Mesendoderm (in vitro differentiated cells): ENCODE measurements around the gene BACE2.
"Not testable (repeated sequence)": the region's sequence is repeated elsewhere in the genome, so short reads cannot be mapped to it uniquely, and the experiment has no call there.

Experiments
- DNase-seq: peaks from one replicate; pipeline ENCODE4 v3.0.0; 2013
- H2AK5ac ChIP-seq: 2 replicates; pipeline ENCODE4 v1.6.1; 2013; ENCODE audit warnings: low read length, inconsistent platforms
- H2BK120ac ChIP-seq: 2 replicates; pipeline ENCODE4 v1.6.1; 2013; ENCODE audit warnings: low read depth, mild to moderate bottlenecking, low read length, moderate library complexity, mixed read lengths
- H2BK15ac ChIP-seq: replicated peaks from 2 replicates; pipeline ENCODE4 v1.6.1; 2013; ENCODE audit warnings: low read depth, mild to moderate bottlenecking, moderate library complexity
- H2BK5ac ChIP-seq: 2 replicates; pipeline ENCODE4 v1.6.1; 2013; ENCODE audit warnings: low read length, inconsistent platforms
- H3K18ac ChIP-seq: 2 replicates; pipeline ENCODE4 v1.6.1; 2013; ENCODE audit warnings: mild to moderate bottlenecking, low read length, mixed read lengths
- H3K23ac ChIP-seq: one replicate; pipeline ENCODE4 v1.6.1; 2013; ENCODE audit warnings: low read length
- H3K27ac ChIP-seq: 2 replicates; pipeline ENCODE4 v1.5.1; 2013; ENCODE audit warnings: low read depth, mild to moderate bottlenecking, inconsistent platforms, low read length, moderate library complexity
- H3K27me3 ChIP-seq: 2 replicates; pipeline ENCODE4 v1.6.1; 2013; ENCODE audit warnings: low read length, control low read depth, mild to moderate bottlenecking, inconsistent platforms; ENCODE audit not compliant: insufficient read depth, poor library complexity
- H3K36me3 ChIP-seq: 2 replicates; pipeline ENCODE4 v1.6.1; 2013; ENCODE audit warnings: low read length, inconsistent platforms; ENCODE audit not compliant: control insufficient read depth, insufficient read depth
- H3K4ac ChIP-seq: one replicate; pipeline ENCODE4 v1.6.1; 2013; ENCODE audit warnings: low read depth, mild to moderate bottlenecking, low read length, moderate library complexity
- H3K4me1 ChIP-seq: 2 replicates; pipeline ENCODE4 v1.6.1; 2013; ENCODE audit warnings: low read depth, low read length, inconsistent platforms; ENCODE audit not compliant: control insufficient read depth
- H3K4me2 ChIP-seq: 2 replicates; pipeline ENCODE4 v1.6.1; 2013; ENCODE audit warnings: low read length
- H3K4me3 ChIP-seq: 2 replicates; pipeline ENCODE4 v1.5.1; 2013; ENCODE audit warnings: mild to moderate bottlenecking, low read length
- H3K56ac ChIP-seq: one replicate; pipeline ENCODE4 v1.6.1; 2013; ENCODE audit warnings: low read length
- H3K79me1 ChIP-seq: 2 replicates; pipeline ENCODE4 v1.6.1; 2013; ENCODE audit warnings: low read length, inconsistent platforms
- H3K79me2 ChIP-seq: 2 replicates; pipeline ENCODE4 v1.6.1; 2013; ENCODE audit warnings: mild to moderate bottlenecking, low read length; ENCODE audit not compliant: control insufficient read depth, insufficient read depth
- H3K9ac ChIP-seq: 2 replicates; pipeline ENCODE4 v1.6.1; 2013; ENCODE audit warnings: low read length, inconsistent platforms
- H4K5ac ChIP-seq: one replicate; pipeline ENCODE4 v1.6.1; 2013; ENCODE audit warnings: low read length
- H4K8ac ChIP-seq: one replicate; pipeline ENCODE4 v1.6.1; 2013; ENCODE audit warnings: low read depth, mild to moderate bottlenecking, control low read depth, low read length, moderate library complexity
- WGBS: extraction: QIAGEN DNeasy Blood & Tissue Kit; methylation state at CpG from one replicate; pipeline ENCODE4 v1.1.7; 2013; ENCODE audit warnings: low lambda C conversion rate, missing lambda C conversion rate; ENCODE audit not compliant: insufficient coverage; ENCODE audit errors: extremely low coverage; 5-methylcytosine and 5-hydroxymethylcytosine counted together

Gene BACE2

DNA sequence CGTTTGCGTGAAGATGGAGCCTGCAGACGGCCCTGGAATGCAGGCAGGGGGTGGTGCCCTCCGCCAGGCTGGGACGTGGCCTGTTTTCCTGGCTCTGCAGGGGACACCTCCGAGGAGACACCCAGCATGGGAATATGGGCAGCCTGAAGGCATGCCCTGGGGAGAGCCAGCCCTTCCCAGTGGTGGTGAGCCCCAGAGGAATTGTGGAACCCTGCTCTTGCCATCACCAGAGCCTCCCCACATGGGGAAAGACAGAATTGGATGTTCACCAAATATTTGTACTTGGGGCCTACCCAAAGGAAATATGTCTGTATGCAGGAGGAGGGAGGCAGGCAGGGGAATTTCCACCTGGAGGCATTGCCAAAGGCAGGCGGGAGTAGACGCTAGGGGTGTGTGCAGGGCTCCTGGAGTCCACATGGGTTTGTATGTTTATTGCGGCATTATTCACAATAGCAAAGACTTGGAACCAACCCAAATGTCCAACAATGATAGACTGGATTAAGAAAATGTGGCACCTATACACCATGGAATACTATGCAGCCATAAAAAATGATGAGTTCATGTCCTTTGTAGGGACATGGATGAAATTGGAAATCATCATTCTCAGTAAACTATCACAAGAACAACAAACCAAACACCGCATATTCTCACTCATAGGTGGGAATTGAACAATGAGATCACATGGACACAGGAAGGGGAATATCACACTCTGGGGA, 70.3 kb downstream of the BACE2 start:
- H3K36me3 ChIP-seq, H2BK5ac ChIP-seq, H3K4me3 ChIP-seq, H3K27ac ChIP-seq, H3K4me1 ChIP-seq, H3K27me3 ChIP-seq, H3K23ac ChIP-seq, H3K4ac ChIP-seq, H4K8ac ChIP-seq, H2BK120ac ChIP-seq, H3K9ac ChIP-seq, H3K4me2 ChIP-seq, H3K79me1 ChIP-seq, H3K79me2 ChIP-seq, H2BK15ac ChIP-seq, H3K18ac ChIP-seq, H4K5ac ChIP-seq, DNase-seq, H3K56ac ChIP-seq, H2AK5ac ChIP-seq: not testable (repeated sequence)
- no CpG with 5 or more reads among the region's 10 CpGs for WGBS

DNA sequence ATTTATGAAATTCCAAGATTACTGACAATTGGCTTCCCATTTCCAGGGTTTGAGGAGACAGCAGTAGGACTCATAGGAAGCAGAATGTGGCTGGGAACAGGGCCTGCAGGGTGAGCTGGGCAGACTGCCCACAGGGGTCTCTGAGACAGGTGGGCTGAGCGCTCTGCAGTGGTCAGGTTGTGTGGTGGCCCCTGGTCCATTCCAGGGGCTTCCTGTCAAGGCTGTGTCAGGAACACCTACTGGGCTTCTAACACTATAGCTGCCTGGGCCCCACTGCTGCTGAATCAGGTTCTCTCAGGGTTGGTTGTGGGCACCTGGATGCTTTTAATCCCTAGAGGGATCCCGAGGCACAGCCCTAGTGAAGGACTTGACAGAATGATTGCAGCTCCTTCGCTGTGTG, 72.1 kb downstream of the BACE2 start:
- H2AK5ac ChIP-seq: no peak overlapping the region
- H3K4me3 ChIP-seq: no peak overlapping the region
- H3K36me3 ChIP-seq: no peaks in the 10 kb centered on the region
- H3K4me2 ChIP-seq: no peak overlapping the region
- H2BK15ac ChIP-seq: no peak overlapping the region
- no peak overlapping the region for H4K8ac ChIP-seq
- no CpG with 5 or more reads among the region's 3 CpGs for WGBS
- H3K56ac ChIP-seq: no peak overlapping the region
- no peak overlapping the region for H3K4ac ChIP-seq
- no peak for DNase-seq
- no peak overlapping the region for H3K18ac ChIP-seq
- H3K79me1 ChIP-seq: no peaks in the 10 kb centered on the region
- no peak overlapping the region for H2BK5ac ChIP-seq
- no peaks in the 10 kb centered on the region for H3K27me3 ChIP-seq
- no peak overlapping the region for H4K5ac ChIP-seq
- H3K9ac ChIP-seq: no peak overlapping the region
- no peaks in the 10 kb centered on the region for H3K79me2 ChIP-seq
- H3K27ac ChIP-seq: no peak overlapping the region
- H3K23ac ChIP-seq: no peak overlapping the region
- H2BK120ac ChIP-seq: no peak overlapping the region
- H3K4me1 ChIP-seq: peaks cover 5% of the 10 kb centered on the region

DNA sequence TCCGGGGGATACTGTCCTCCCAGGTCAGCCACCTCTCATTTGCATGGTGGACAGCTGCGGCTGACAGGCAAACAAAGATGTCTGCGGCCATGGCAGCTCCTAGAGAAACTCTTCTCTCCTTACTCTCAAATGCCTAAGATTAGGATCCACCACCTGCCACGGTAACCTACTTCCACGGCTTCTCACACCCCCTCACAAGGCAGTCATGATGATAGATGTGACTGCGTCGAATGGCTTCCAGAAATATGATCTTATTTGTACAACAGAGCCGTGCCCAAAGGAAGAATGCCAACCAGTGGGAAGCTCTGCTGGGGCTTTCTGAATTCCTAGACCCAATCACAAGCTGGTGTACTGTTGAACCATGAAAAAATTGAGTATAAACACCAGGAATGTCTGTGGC, 73.4 kb downstream of the BACE2 start:
- H3K4me1 ChIP-seq: peaks cover 8% of the 10 kb centered on the region
- no peak overlapping the region for H4K8ac ChIP-seq
- H3K36me3 ChIP-seq: no peaks in the 10 kb centered on the region
- H3K27ac ChIP-seq: no peak overlapping the region
- no peak overlapping the region for H3K4me2 ChIP-seq
- H4K5ac ChIP-seq: no peak overlapping the region
- H3K4ac ChIP-seq: no peak overlapping the region
- H3K4me3 ChIP-seq: no peak overlapping the region
- no CpG with 5 or more reads among the region's 8 CpGs for WGBS
- H3K23ac ChIP-seq: no peak overlapping the region
- H3K79me1 ChIP-seq: no peaks in the 10 kb centered on the region
- H3K79me2 ChIP-seq: no peaks in the 10 kb centered on the region
- no peak overlapping the region for H3K18ac ChIP-seq
- no peak overlapping the region for H2AK5ac ChIP-seq
- H2BK5ac ChIP-seq: no peak overlapping the region
- H3K56ac ChIP-seq: no peak overlapping the region
- DNase-seq: no peak
- no peaks in the 10 kb centered on the region for H3K27me3 ChIP-seq
- H2BK120ac ChIP-seq: no peak overlapping the region
- H2BK15ac ChIP-seq: no peak overlapping the region
- H3K9ac ChIP-seq: no peak overlapping the region

DNA sequence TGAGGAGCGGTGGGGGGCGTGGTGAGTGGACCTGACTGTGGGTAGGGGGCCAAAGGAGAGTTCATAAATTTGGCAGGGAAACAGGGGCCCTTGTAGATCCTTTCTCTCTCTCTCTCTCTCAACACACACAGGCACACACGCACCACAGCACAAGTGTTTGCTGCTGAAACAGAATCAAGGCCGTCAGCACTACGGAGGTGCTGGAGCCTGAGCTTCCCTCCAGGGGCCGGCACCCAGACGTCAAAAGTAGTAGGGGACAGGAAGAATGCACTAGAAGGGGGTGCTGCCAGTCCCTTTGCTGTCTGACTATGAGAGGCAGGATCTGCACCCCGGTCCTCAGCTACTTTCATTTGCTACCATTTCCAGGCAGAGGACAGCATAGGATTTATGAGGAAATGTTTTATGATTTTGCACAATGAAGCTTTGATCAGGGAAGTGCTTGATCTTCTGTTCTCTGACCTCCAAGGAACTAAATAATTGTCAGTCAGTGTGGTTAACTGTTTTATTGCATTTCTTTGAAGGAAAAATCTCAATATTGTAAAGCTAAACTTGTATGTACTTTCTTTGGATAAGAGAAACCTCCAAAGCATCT, 74.4 kb downstream of the BACE2 start:
- Histone ChIP-seq H4K5ac (no peak overlapping the region), H3K36me3 (no peaks in the 10 kb centered on the region), H3K18ac (no peak overlapping the region), H3K4ac (no peak overlapping the region), H3K79me1 (no peaks in the 10 kb centered on the region), H2BK120ac (no peak overlapping the region), H4K8ac (no peak overlapping the region), H2AK5ac (no peak overlapping the region), H3K4me2 (no peak overlapping the region), H3K27ac (no peak overlapping the region), H3K23ac (no peak overlapping the region), H2BK5ac (no peak overlapping the region), H3K79me2 (no peaks in the 10 kb centered on the region), H3K4me1 (peaks cover 8% of the 10 kb centered on the region), H2BK15ac (no peak overlapping the region), H3K56ac (peak overlapping the region; percentile 17), H3K9ac (no peak overlapping the region), H3K27me3 (no peaks in the 10 kb centered on the region), H3K4me3 (no peak overlapping the region)
- no peak for DNase-seq
- no CpG with 5 or more reads among the region's 8 CpGs for WGBS

DNA sequence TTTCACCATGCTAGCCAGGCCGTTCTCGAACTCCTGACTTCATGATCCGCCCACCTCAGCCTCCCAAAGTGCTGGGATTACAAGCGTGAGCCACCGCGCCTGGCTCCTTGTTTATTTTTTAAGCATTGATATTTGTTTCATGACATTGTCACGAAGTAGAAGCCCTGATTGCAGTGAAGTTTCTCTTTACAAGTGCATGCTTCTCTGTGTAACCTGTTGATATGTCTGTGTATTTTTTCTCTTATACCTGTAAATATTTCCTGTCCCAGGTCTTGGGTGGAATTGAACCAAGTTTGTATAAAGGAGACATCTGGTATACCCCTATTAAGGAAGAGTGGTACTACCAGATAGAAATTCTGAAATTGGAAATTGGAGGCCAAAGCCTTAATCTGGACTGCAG, 75.1 kb downstream of the BACE2 start:
- no peak for DNase-seq
- Histone ChIP-seq H2AK5ac (no peak overlapping the region), H2BK120ac (no peak overlapping the region), H3K79me2 (no peaks in the 10 kb centered on the region), H3K18ac (no peak overlapping the region), H4K5ac (no peak overlapping the region), H4K8ac (no peak overlapping the region), H3K27ac (no peak overlapping the region), H3K9ac (no peak overlapping the region), H3K27me3 (no peaks in the 10 kb centered on the region), H3K36me3 (no peaks in the 10 kb centered on the region), H3K4ac (no peak overlapping the region), H3K79me1 (no peaks in the 10 kb centered on the region), H3K23ac (no peak overlapping the region), H3K4me2 (no peak overlapping the region), H3K56ac (no peak overlapping the region), H2BK5ac (no peak overlapping the region), H2BK15ac (no peak overlapping the region), H3K4me3 (no peak overlapping the region), H3K4me1 (peaks cover 8% of the 10 kb centered on the region)
- no CpG with 5 or more reads among the region's 7 CpGs for WGBS
